Peyer's patch (tissue), 4 donors: ENCODE results near the gene CAPG.

Experiments used
- CTCF ChIP-seq, 6 experiments: fragments of 450-650 bp in 4 of 6; fragments of 200-600 bp in 2 of 6; sonication (generic) in 1 of 6; IDR thresholded peaks; one replicate each; pipeline ENCODE4 v1.5.1; 2017 to 2019; ENCODE audit warnings: antibody characterized with exemption in 6 of 6, mild to moderate bottlenecking in 3 of 6, moderate library complexity in 1 of 6
- POLR2A ChIP-seq, 2 donors: fragments of 450-650 bp; IDR thresholded peaks; one replicate each; pipeline ENCODE4 v1.5.1; 2017; ENCODE audit warnings: antibody characterized with exemption in 2 of 2, mild to moderate bottlenecking in 2 of 2, moderate library complexity in 2 of 2

GRCh38 chr2:85429924-85430289, 19.7 kb upstream of the CAPG start:
- TF ChIP-seq CTCF (IDR thresholded peaks at IDR 0.05) (no peak), POLR2A (IDR thresholded peaks at IDR 0.05) (no peak)
